Stimulated activated CD4-positive, alpha-beta T cell treated with anti-CD3 and anti-CD28 coated beads, Interleukin-4, amount 100 ng/mL, for 4 hours (primary cell): ENCODE data around the gene PIK3R1.
"Not testable (repeated sequence)": the region's sequence is repeated elsewhere in the genome, so short reads cannot be mapped to it uniquely, and the experiment has no call there.

Source experiments
- DNase-seq, 2 experiments: peaks; one replicate each; pipeline ENCODE4 v3.0.0-alpha.2; 2020

The PIK3R1 gene

GRCh38 chr5:68194386-68194785 is 21.2 kb upstream of the PIK3R1 start:
- DNase-seq: no peak

GRCh38 chr5:68195137-68195536 is 20.4 kb upstream of the PIK3R1 start:
- no peak for DNase-seq

- no peak for DNase-seq
Measured at GRCh38 chr5:68196876-68197275, 18.7 kb upstream of the PIK3R1 start.

- DNase-seq: no peak
Measured at GRCh38 chr5:68200288-68200687, 15.3 kb upstream of the PIK3R1 start.

- DNase-seq: not testable (repeated sequence)
Measured at GRCh38 chr5:68210654-68211053, 4.9 kb upstream of the PIK3R1 start.

- DNase-seq: no peak
Measured at GRCh38 chr5:68214482-68215207, 911 bp upstream of the PIK3R1 start.

- DNase-seq: peak in 1 of 2 experiments; percentile 76
Measured at GRCh38 chr5:68215898-68216244, 315 bp downstream of the PIK3R1 start.

GRCh38 chr5:68216245-68217046 is 890 bp downstream of the PIK3R1 start:
- DNase-seq: peak; percentile 42 to 52

GRCh38 chr5:68217047-68217355 is 1.4 kb downstream of the PIK3R1 start:
- no peak for DNase-seq

GRCh38 chr5:68217528-68217927 is 2.0 kb downstream of the PIK3R1 start:
- no peak for DNase-seq

- no peak for DNase-seq
Measured at GRCh38 chr5:68219161-68219816, 3.7 kb downstream of the PIK3R1 start.

- DNase-seq: no peak
Measured at GRCh38 chr5:68220260-68220659, 4.7 kb downstream of the PIK3R1 start.

- no peak for DNase-seq
Measured at GRCh38 chr5:68220914-68221313, 5.4 kb downstream of the PIK3R1 start.

GRCh38 chr5:68221488-68221887 is 5.9 kb downstream of the PIK3R1 start:
- no peak for DNase-seq

- no peak for DNase-seq
Measured at GRCh38 chr5:68222310-68222709, 6.8 kb downstream of the PIK3R1 start.

GRCh38 chr5:68222824-68223354 is 7.3 kb downstream of the PIK3R1 start:
- no peak for DNase-seq

- no peak for DNase-seq
Measured at GRCh38 chr5:68223904-68224303, 8.3 kb downstream of the PIK3R1 start.

- no peak for DNase-seq
Measured at GRCh38 chr5:68224509-68225187, 9.1 kb downstream of the PIK3R1 start.

GRCh38 chr5:68225188-68225910 is 9.8 kb downstream of the PIK3R1 start:
- DNase-seq: no peak

- DNase-seq: no peak
Measured at GRCh38 chr5:68225911-68226545, 10.5 kb downstream of the PIK3R1 start.

GRCh38 chr5:68226546-68227073 is 11.1 kb downstream of the PIK3R1 start:
- DNase-seq: no peak
